Endometrial microvascular endothelial cells (primary cell): ENCODE data around the gene MAGEB3. TPM values are rescaled to one million over a fixed set of nuclear protein-coding genes. Genes with fewer than 3 reads are reported as not detected.
"Not testable (repeated sequence)": the region's sequence is repeated elsewhere in the genome, so short reads cannot be mapped to it uniquely, and the experiment has no call there.

Experiments used
- in situ Hi-C: cut with HindIII; loops from 2 replicates; pipeline ENCODE4 v1.10.0; 2017; ENCODE audit warnings: low sequenced_read_pairs, low pct_unique_long_range_greater_than_20kb; ENCODE audit errors: inconsistent ontology term
- total RNA-seq: library from RNA; depleted of rRNA; stranded (reverse); fragments of >200 nt; gene quantifications from one replicate; pipeline ENCODE4 v1.2.3, GENCODE V29; 2015; ENCODE audit errors: inconsistent ontology term

MAGEB3 gene
- not detected for total RNA-seq

- in situ Hi-C loops = no loop called here
These were observed at the start of gene MAGEB3 for GRCh38 chrX:30230395-30230794. Gene MAGEB3, plus strand, starts transcription at chrX:30230657. Its CDS starts 5,268 bp downstream, at chrX:30235925.

- in situ Hi-C loops = no loop called here
These were observed 49.1 kb upstream of the MAGEB3 start for GRCh38 chrX:30181353-30181752.

GRCh38 chrX:30183554-30183953, 46.9 kb upstream of the MAGEB3 start:
- in situ Hi-C loops = no loop called here

- in situ Hi-C loops = no loop called here
These were observed 40.0 kb upstream of the MAGEB3 start for GRCh38 chrX:30190426-30190825.

- in situ Hi-C loops = not testable (repeated sequence)
These were observed 36.5 kb upstream of the MAGEB3 start for GRCh38 chrX:30193910-30194309.

- in situ Hi-C loops = no loop called here
These were observed 34.1 kb upstream of the MAGEB3 start for GRCh38 chrX:30196322-30196721.

GRCh38 chrX:30212172-30212571, 18.3 kb upstream of the MAGEB3 start:
- in situ Hi-C loops = no loop called here

- in situ Hi-C loops = no loop called here
These were observed 15.1 kb upstream of the MAGEB3 start, which contains the start of gene MAGEB2 for GRCh38 chrX:30215357-30215843. Gene MAGEB2, plus strand, starts transcription at chrX:30215563. Its CDS starts 3,018 bp downstream, at chrX:30218581.

GRCh38 chrX:30217465-30217864, 13.0 kb upstream of the MAGEB3 start:
- in situ Hi-C loops = no loop called here

GRCh38 chrX:30219372-30219771, 11.1 kb upstream of the MAGEB3 start:
- in situ Hi-C loops = no loop called here

GRCh38 chrX:30220661-30221060, 9.8 kb upstream of the MAGEB3 start:
- in situ Hi-C loops = no loop called here

GRCh38 chrX:30224536-30224935, 5.9 kb upstream of the MAGEB3 start:
- in situ Hi-C loops = no loop called here

GRCh38 chrX:30228526-30228925, 1.9 kb upstream of the MAGEB3 start:
- in situ Hi-C loops = no loop called here

- in situ Hi-C loops = no loop called here
These were observed 11.4 kb downstream of the MAGEB3 start, which contains the start of gene MAGEB4 for GRCh38 chrX:30241724-30242415. Gene MAGEB4, plus strand, starts transcription at chrX:30242000. Its CDS starts 136 bp downstream, at chrX:30242136.

- in situ Hi-C loops = no loop called here
These were observed 16.5 kb downstream of the MAGEB3 start, which contains the start of gene MAGEB1 for GRCh38 chrX:30246769-30247489. Gene MAGEB1, plus strand, starts transcription at chrX:30247146. Its CDS starts 3,348 bp downstream, at chrX:30250494.

- in situ Hi-C loops = no loop called here
These were observed 18.4 kb downstream of the MAGEB3 start for GRCh38 chrX:30248854-30249253.

GRCh38 chrX:30253257-30253656, 22.8 kb downstream of the MAGEB3 start:
- in situ Hi-C loops = no loop called here

GRCh38 chrX:30259927-30260326, 29.5 kb downstream of the MAGEB3 start:
- in situ Hi-C loops = no loop called here

- in situ Hi-C loops = no loop called here
These were observed 30.6 kb downstream of the MAGEB3 start for GRCh38 chrX:30261012-30261411.

- in situ Hi-C loops = no loop called here
These were observed 32.3 kb downstream of the MAGEB3 start for GRCh38 chrX:30262763-30263162.
